HepG2 (cell line): ENCODE measurements around the gene BAIAP2L2. TPM values are rescaled to one million over a fixed set of nuclear protein-coding genes. Genes with fewer than 3 reads are reported as not detected.

Source experiments
- ATF5 ChIP-seq: sonication (generic); formaldehyde crosslinking; IDR thresholded peaks from 2 replicates; pipeline ENCODE4 v1.4.0; 2020; ENCODE audit warnings: mild to moderate bottlenecking, low read depth, missing genetic modification reagents
- ATF7-NPFF ChIP-seq: sonication (generic); formaldehyde crosslinking; IDR thresholded peaks from 2 replicates; pipeline ENCODE4 v1.8.1; 2023; ENCODE audit warnings: mild to moderate bottlenecking, low read depth, missing genetic modification reagents, moderate library complexity
- CREB1 ChIP-seq, 2 experiments: fragments of 450-650 bp in 1 of 2; IDR thresholded peaks; 2 replicates each; pipeline ENCODE4 v1.6.1; 2016 to 2017; ENCODE audit warnings: control low read depth in 1 of 2, mild to moderate bottlenecking in 1 of 2, missing compliant biosample characterization in 1 of 2, missing genetic modification characterization in 1 of 2
- CREM ChIP-seq, 2 experiments: sonication (generic) in 1 of 2; formaldehyde crosslinking in 1 of 2; IDR thresholded peaks; 2 replicates each; pipeline versions ENCODE4 v1.4.0 to v1.6.1; 2016 to 2020; ENCODE audit warnings: antibody characterized with exemption in 1 of 2, mild to moderate bottlenecking in 1 of 2, missing genetic modification reagents in 1 of 2
- EED ChIP-seq: sonication (generic); formaldehyde crosslinking; IDR thresholded peaks from 2 replicates; pipeline ENCODE4 v1.5.0; 2020; ENCODE audit warnings: mild to moderate bottlenecking, missing genetic modification reagents
- ERF ChIP-seq: IDR thresholded peaks from 2 replicates; pipeline ENCODE4 v1.6.1; 2018; ENCODE audit warnings: missing biosample characterization, missing genetic modification reagents
- FIP1L1 ChIP-seq: fragments of 200-400 bp; formaldehyde crosslinking; IDR thresholded peaks from 2 replicates; pipeline ENCODE4 v1.6.1; 2018; ENCODE audit warnings: low read depth, mild to moderate bottlenecking, low read length, moderate library complexity, borderline replicate concordance; ENCODE audit not compliant: insufficient read depth
- HMG20A ChIP-seq: IDR thresholded peaks from 2 replicates; pipeline ENCODE4 v1.6.1; 2016; ENCODE audit warnings: borderline replicate concordance
- PHF8 ChIP-seq: sonication (generic); formaldehyde crosslinking; IDR thresholded peaks from 2 replicates; pipeline ENCODE4 v1.5.0; 2020; ENCODE audit warnings: missing genetic modification reagents
- SNAPC5 ChIP-seq: sonication (generic); formaldehyde crosslinking; IDR thresholded peaks from 2 replicates; pipeline ENCODE4 v1.8.1; 2023; ENCODE audit warnings: mild to moderate bottlenecking, missing genetic modification reagents, borderline replicate concordance
- TCF7L2 ChIP-seq: IDR thresholded peaks from 2 replicates; pipeline ENCODE4 v1.6.1; 2011; ENCODE audit warnings: mild to moderate bottlenecking, low read depth, low read length, moderate library complexity
- ZNF335 ChIP-seq: sonication (generic); formaldehyde crosslinking; IDR thresholded peaks from 2 replicates; pipeline ENCODE4 v1.4.0; 2020; ENCODE audit warnings: missing genetic modification reagents
- ZNF367 ChIP-seq: sonication (generic); formaldehyde crosslinking; IDR thresholded peaks from 2 replicates; pipeline ENCODE4 v1.4.0; 2020; ENCODE audit warnings: missing genetic modification reagents, borderline replicate concordance
- ZNF567 ChIP-seq: sonication (generic); formaldehyde crosslinking; IDR thresholded peaks from 2 replicates; pipeline ENCODE4 v1.8.1; 2023; ENCODE audit warnings: mild to moderate bottlenecking, missing genetic modification reagents, borderline replicate concordance
- polyA plus RNA-seq, 8 experiments: library from polyadenylated mRNA; depleted of rRNA in 3 of 8; stranded (reverse) in 7 of 8; unstranded in 1 of 8; fragments of >200 nt; fragmentation: Illumina TruSeq in 4 of 8; extraction: Trizol in 4 of 8; gene quantifications; 2 replicates each; pipeline versions ENCODE4 v1.2.1 to v1.2.3, GENCODE V29; 2011 to 2016; ENCODE audit warnings: low read depth in 4 of 8, missing spikeins in 1 of 8, mixed read lengths in 1 of 8; ENCODE audit not compliant: insufficient read depth in 1 of 8
- total RNA-seq, 5 experiments: library from RNA; depleted of rRNA; stranded (reverse); fragments of >200 nt; fragmentation: Illumina TruSeq; extraction: Trizol; gene quantifications; 2 replicates each; pipeline ENCODE4 v1.2.3, GENCODE V29; 2016; ENCODE audit warnings: low read depth in 1 of 5
- TF ChIP-seq, protein P1 (sequence below): sonication (generic); formaldehyde crosslinking; IDR thresholded peaks from 2 replicates; pipeline ENCODE4 v1.5.0; 2020; ENCODE audit warnings: mild to moderate bottlenecking, missing genetic modification reagents, borderline replicate concordance
- TF ChIP-seq, protein P2 (sequence below): IDR thresholded peaks from 2 replicates; pipeline ENCODE4 v1.6.1; 2016
- TF ChIP-seq, protein P3 (sequence below): sonication (generic); formaldehyde crosslinking; IDR thresholded peaks from 2 replicates; pipeline ENCODE4 v1.8.0; 2023; ENCODE audit warnings: mild to moderate bottlenecking, missing genetic modification reagents
- TF ChIP-seq, protein P4 (sequence below): sonication (generic); formaldehyde crosslinking; IDR thresholded peaks from 2 replicates; pipeline ENCODE4 v1.5.0; 2020; ENCODE audit warnings: missing genetic modification reagents

Gene BAIAP2L2
- total and polyA plus RNA-seq, 2 of the 13 experiments (the other 11 are each of a cell fraction or from before 2014, with no cell fraction given) = 4.4 to 7.5 TPM

DNA sequence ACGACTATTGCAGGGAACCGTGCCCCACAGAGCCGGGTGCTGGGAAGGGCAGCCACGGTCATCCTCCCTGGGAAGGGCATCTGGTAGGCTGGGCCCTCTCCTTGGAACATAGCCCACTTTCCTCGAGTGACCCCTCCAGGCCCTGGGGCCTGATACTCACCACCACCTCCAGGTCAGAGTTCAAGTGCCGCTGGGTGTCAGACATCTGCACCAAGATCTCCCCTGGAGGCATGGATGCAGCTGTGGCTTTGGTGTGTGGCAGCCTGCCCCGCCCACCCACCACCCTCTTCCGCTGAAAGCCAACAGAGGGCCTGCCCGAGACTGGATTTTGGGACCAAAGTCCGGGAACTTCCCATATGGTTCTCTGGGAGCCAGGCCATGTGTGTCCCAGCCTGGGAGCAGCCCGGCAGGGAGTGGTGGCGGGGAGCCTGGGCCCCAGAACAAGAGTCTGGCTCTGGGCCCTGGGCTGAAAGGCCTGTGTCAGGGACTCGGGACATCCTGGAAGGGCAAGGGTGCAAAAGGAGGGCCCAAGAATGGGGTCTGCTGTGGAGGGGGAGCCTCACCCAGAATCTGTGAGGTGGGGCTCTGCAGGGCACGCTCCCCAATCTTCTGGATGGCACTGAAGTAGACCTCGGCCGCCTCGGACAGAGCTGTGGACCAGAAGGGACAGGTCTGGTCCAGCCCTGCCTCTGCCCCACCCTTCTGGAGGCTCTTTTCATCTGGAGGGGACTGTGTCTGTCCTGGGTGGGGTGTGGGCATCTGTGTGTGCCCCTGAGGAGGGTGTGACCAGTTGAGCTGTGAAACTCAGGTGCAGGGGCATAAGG lies 2.6 kb downstream of the BAIAP2L2 start (continued):
- TF ChIP-seq, protein P1, sequence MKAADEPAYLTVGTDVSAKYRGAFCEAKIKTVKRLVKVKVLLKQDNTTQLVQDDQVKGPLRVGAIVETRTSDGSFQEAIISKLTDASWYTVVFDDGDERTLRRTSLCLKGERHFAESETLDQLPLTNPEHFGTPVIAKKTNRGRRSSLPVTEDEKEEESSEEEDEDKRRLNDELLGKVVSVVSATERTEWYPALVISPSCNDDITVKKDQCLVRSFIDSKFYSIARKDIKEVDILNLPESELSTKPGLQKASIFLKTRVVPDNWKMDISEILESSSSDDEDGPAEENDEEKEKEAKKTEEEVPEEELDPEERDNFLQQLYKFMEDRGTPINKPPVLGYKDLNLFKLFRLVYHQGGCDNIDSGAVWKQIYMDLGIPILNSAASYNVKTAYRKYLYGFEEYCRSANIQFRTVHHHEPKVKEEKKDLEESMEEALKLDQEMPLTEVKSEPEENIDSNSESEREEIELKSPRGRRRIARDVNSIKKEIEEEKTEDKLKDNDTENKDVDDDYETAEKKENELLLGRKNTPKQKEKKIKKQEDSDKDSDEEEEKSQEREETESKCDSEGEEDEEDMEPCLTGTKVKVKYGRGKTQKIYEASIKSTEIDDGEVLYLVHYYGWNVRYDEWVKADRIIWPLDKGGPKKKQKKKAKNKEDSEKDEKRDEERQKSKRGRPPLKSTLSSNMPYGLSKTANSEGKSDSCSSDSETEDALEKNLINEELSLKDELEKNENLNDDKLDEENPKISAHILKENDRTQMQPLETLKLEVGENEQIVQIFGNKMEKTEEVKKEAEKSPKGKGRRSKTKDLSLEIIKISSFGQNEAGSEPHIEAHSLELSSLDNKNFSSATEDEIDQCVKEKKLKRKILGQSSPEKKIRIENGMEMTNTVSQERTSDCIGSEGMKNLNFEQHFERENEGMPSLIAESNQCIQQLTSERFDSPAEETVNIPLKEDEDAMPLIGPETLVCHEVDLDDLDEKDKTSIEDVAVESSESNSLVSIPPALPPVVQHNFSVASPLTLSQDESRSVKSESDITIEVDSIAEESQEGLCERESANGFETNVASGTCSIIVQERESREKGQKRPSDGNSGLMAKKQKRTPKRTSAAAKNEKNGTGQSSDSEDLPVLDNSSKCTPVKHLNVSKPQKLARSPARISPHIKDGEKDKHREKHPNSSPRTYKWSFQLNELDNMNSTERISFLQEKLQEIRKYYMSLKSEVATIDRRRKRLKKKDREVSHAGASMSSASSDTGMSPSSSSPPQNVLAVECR (CRISPR knock-in tag) = peak; percentile 69; the same call in 1 of the 2 replicates
- no peak for TF ChIP-seq ATF5 (CRISPR knock-in tag)
- no peak for TF ChIP-seq ZNF367 (CRISPR knock-in tag)
- TF ChIP-seq, protein P2, sequence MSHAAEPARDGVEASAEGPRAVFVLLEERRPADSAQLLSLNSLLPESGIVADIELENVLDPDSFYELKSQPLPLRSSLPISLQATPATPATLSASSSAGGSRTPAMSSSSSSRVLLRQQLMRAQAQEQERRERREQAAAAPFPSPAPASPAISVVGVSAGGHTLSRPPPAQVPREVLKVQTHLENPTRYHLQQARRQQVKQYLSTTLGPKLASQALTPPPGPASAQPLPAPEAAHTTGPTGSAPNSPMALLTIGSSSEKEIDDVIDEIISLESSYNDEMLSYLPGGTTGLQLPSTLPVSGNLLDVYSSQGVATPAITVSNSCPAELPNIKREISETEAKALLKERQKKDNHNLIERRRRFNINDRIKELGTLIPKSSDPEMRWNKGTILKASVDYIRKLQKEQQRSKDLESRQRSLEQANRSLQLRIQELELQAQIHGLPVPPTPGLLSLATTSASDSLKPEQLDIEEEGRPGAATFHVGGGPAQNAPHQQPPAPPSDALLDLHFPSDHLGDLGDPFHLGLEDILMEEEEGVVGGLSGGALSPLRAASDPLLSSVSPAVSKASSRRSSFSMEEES (CRISPR knock-in tag) = peak; percentile 26; the same call in 1 of the 2 replicates
- TF ChIP-seq SNAPC5 (CRISPR knock-in tag) = no peak
- TF ChIP-seq, protein P3, sequence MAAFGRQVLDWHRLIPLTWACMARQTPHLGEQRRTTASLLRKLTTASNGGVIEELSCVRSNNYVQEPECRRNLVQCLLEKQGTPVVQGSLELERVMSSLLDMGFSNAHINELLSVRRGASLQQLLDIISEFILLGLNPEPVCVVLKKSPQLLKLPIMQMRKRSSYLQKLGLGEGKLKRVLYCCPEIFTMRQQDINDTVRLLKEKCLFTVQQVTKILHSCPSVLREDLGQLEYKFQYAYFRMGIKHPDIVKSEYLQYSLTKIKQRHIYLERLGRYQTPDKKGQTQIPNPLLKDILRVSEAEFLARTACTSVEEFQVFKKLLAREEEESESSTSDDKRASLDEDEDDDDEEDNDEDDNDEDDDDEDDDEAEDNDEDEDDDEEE (CRISPR knock-in tag) = no peak
- no peak; the same call in 1 of the 2 replicates for TF ChIP-seq ATF7-NPFF (CRISPR knock-in tag)
- no peak for TF ChIP-seq ZNF567 (CRISPR knock-in tag)
- TF ChIP-seq HMG20A = peak; percentile 25; the same call in 1 of the 2 replicates
- TF ChIP-seq PHF8 (CRISPR knock-in tag) = no peak
- TF ChIP-seq CREM (IDR thresholded peaks at IDR 0.05) = peak; percentile 39; the same call in 1 of the 2 replicates
- TF ChIP-seq CREM (CRISPR knock-in tag; IDR thresholded peaks at IDR 0.05) = no peak
- TF ChIP-seq, protein P4, sequence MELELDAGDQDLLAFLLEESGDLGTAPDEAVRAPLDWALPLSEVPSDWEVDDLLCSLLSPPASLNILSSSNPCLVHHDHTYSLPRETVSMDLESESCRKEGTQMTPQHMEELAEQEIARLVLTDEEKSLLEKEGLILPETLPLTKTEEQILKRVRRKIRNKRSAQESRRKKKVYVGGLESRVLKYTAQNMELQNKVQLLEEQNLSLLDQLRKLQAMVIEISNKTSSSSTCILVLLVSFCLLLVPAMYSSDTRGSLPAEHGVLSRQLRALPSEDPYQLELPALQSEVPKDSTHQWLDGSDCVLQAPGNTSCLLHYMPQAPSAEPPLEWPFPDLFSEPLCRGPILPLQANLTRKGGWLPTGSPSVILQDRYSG (CRISPR knock-in tag) = no peak
- TF ChIP-seq CREB1 (IDR thresholded peaks at IDR 0.05) = no peak
- TF ChIP-seq CREB1 (CRISPR knock-in tag; IDR thresholded peaks at IDR 0.05) = no peak
- peak; percentile 61; the same call in 1 of the 2 replicates for TF ChIP-seq ZNF335 (CRISPR knock-in tag)
- no peak for TF ChIP-seq EED
- TF ChIP-seq TCF7L2 = no peak
- peak; percentile 52; the same call in 1 of the 2 replicates for TF ChIP-seq ERF (CRISPR knock-in tag)
- no peak for TF ChIP-seq FIP1L1
